ENCODE data around the gene ZSWIM5.
"Not testable (repeated sequence)": the region's sequence is repeated elsewhere in the genome, so short reads cannot be mapped to it uniquely, and the experiment has no call there.

ZSWIM5 gene

GRCh38 chr1:45116340-45116739 is 90.1 kb downstream of the ZSWIM5 start:
- TF ChIP-seq CTCF (conservative IDR thresholded peaks at IDR 0.05; ENCODE audit: low read depth, low read length), result no peak
- Histone ChIP-seq H3K4me1 (ENCODE audit: low read depth, poor library complexity, severe bottlenecking) (peaks cover 55% of the 10 kb centered on the region), H3K27ac (no peak overlapping the region), H3K9ac (no peak overlapping the region), H3K27me3 (ENCODE audit: insufficient read depth, low read depth) (no peaks in the 10 kb centered on the region), H3K36me3 (ENCODE audit: insufficient read depth) (no peaks in the 10 kb centered on the region), H2AFZ (ENCODE audit: low read depth) (no peak overlapping the region), H3K79me2 (ENCODE audit: insufficient read depth, low read depth) (no peaks in the 10 kb centered on the region), H4K20me1 (ENCODE audit: insufficient read depth) (no peaks in the 10 kb centered on the region), H3K4me3 (IDR thresholded peaks at IDR 0.05; ENCODE audit: insufficient read depth, low read depth, low read length) (no peak overlapping the region), H3K4me2 (0 out of 2 replicates have a peak overlapping the region, but pooled peaks have one; percentile 2)

- not testable (repeated sequence) for H4K20me1 ChIP-seq (ENCODE audit: insufficient read depth); H3K36me3 ChIP-seq (ENCODE audit: insufficient read depth); H3K79me2 ChIP-seq (ENCODE audit: insufficient read depth, low read depth); H3K4me3 ChIP-seq (IDR thresholded peaks at IDR 0.05; ENCODE audit: insufficient read depth, low read depth, low read length); H3K4me2 ChIP-seq; H3K9ac ChIP-seq; H3K27ac ChIP-seq; H2AFZ ChIP-seq (ENCODE audit: low read depth); H3K27me3 ChIP-seq (ENCODE audit: insufficient read depth, low read depth)
- H3K4me1 ChIP-seq (ENCODE audit: low read depth, poor library complexity, severe bottlenecking), result peaks cover 44% of the 10 kb centered on the region
Observed at GRCh38 chr1:45115198-45115597, 91.2 kb downstream of the ZSWIM5 start.

- TF ChIP-seq CTCF (conservative IDR thresholded peaks at IDR 0.05; ENCODE audit: low read depth, low read length), result no peak
- H2AFZ ChIP-seq (ENCODE audit: low read depth), result no peak overlapping the region
- H3K4me3 ChIP-seq (IDR thresholded peaks at IDR 0.05; ENCODE audit: insufficient read depth, low read depth, low read length), result no peak overlapping the region
- H3K27me3 ChIP-seq (ENCODE audit: insufficient read depth, low read depth), result no peaks in the 10 kb centered on the region
- H4K20me1 ChIP-seq (ENCODE audit: insufficient read depth), result no peaks in the 10 kb centered on the region
- no peak overlapping the region for H3K9ac ChIP-seq
- H3K36me3 ChIP-seq (ENCODE audit: insufficient read depth), result no peaks in the 10 kb centered on the region
- no peaks in the 10 kb centered on the region for H3K79me2 ChIP-seq (ENCODE audit: insufficient read depth, low read depth)
- no peak overlapping the region for H3K27ac ChIP-seq
- no peak overlapping the region for H3K4me2 ChIP-seq
- peaks cover 18% of the 10 kb centered on the region for H3K4me1 ChIP-seq (ENCODE audit: low read depth, poor library complexity, severe bottlenecking)
Observed at GRCh38 chr1:45112661-45113060, 93.7 kb downstream of the ZSWIM5 start.

GRCh38 chr1:45111239-45111638 is 95.2 kb downstream of the ZSWIM5 start:
- no peak for TF ChIP-seq CTCF (conservative IDR thresholded peaks at IDR 0.05; ENCODE audit: low read depth, low read length)
- Histone ChIP-seq H3K4me1 (ENCODE audit: low read depth, poor library complexity, severe bottlenecking) (peaks cover 4% of the 10 kb centered on the region), H3K27ac (no peak overlapping the region), H3K27me3 (ENCODE audit: insufficient read depth, low read depth) (no peaks in the 10 kb centered on the region), H3K9ac (no peak overlapping the region), H3K4me3 (IDR thresholded peaks at IDR 0.05; ENCODE audit: insufficient read depth, low read depth, low read length) (no peak overlapping the region), H3K36me3 (ENCODE audit: insufficient read depth) (no peaks in the 10 kb centered on the region), H4K20me1 (ENCODE audit: insufficient read depth) (no peaks in the 10 kb centered on the region), H2AFZ (ENCODE audit: low read depth) (no peak overlapping the region), H3K4me2 (no peak overlapping the region), H3K79me2 (ENCODE audit: insufficient read depth, low read depth) (no peaks in the 10 kb centered on the region)

GRCh38 chr1:45107782-45108181 is 98.6 kb downstream of the ZSWIM5 start:
- no peak for TF ChIP-seq CTCF (conservative IDR thresholded peaks at IDR 0.05; ENCODE audit: low read depth, low read length)
- H3K9ac ChIP-seq, result no peak overlapping the region
- no peaks in the 10 kb centered on the region for H3K79me2 ChIP-seq (ENCODE audit: insufficient read depth, low read depth)
- H3K27me3 ChIP-seq (ENCODE audit: insufficient read depth, low read depth), result no peaks in the 10 kb centered on the region
- no peak overlapping the region for H3K4me3 ChIP-seq (IDR thresholded peaks at IDR 0.05; ENCODE audit: insufficient read depth, low read depth, low read length)
- no peaks in the 10 kb centered on the region for H3K4me1 ChIP-seq (ENCODE audit: low read depth, poor library complexity, severe bottlenecking)
- H3K4me2 ChIP-seq, result no peak overlapping the region
- H3K36me3 ChIP-seq (ENCODE audit: insufficient read depth), result no peaks in the 10 kb centered on the region
- H4K20me1 ChIP-seq (ENCODE audit: insufficient read depth), result no peaks in the 10 kb centered on the region
- H3K27ac ChIP-seq, result no peak overlapping the region
- H2AFZ ChIP-seq (ENCODE audit: low read depth), result no peak overlapping the region

GRCh38 chr1:45106864-45107263 is 99.5 kb downstream of the ZSWIM5 start:
- H3K27me3 ChIP-seq (ENCODE audit: insufficient read depth, low read depth); H3K4me3 ChIP-seq (IDR thresholded peaks at IDR 0.05; ENCODE audit: insufficient read depth, low read depth, low read length); H3K9ac ChIP-seq; H3K36me3 ChIP-seq (ENCODE audit: insufficient read depth); H3K79me2 ChIP-seq (ENCODE audit: insufficient read depth, low read depth); H2AFZ ChIP-seq (ENCODE audit: low read depth); H4K20me1 ChIP-seq (ENCODE audit: insufficient read depth); H3K27ac ChIP-seq; H3K4me1 ChIP-seq (ENCODE audit: low read depth, poor library complexity, severe bottlenecking); H3K4me2 ChIP-seq: not testable (repeated sequence)

GRCh38 chr1:45106156-45106545 is 100.3 kb downstream of the ZSWIM5 start:
- not testable (repeated sequence) for H2AFZ ChIP-seq (ENCODE audit: low read depth); H3K27me3 ChIP-seq (ENCODE audit: insufficient read depth, low read depth); H3K27ac ChIP-seq; H3K4me3 ChIP-seq (IDR thresholded peaks at IDR 0.05; ENCODE audit: insufficient read depth, low read depth, low read length); H3K36me3 ChIP-seq (ENCODE audit: insufficient read depth); H3K9ac ChIP-seq; H3K4me2 ChIP-seq; H4K20me1 ChIP-seq (ENCODE audit: insufficient read depth); H3K79me2 ChIP-seq (ENCODE audit: insufficient read depth, low read depth); H3K4me1 ChIP-seq (ENCODE audit: low read depth, poor library complexity, severe bottlenecking)

Measured in KMS-11 (cell line).